ENCODE measurements around the gene PLOD1. TPM values are rescaled to one million over a fixed set of nuclear protein-coding genes. Genes with fewer than 3 reads are reported as not detected.

Gene PLOD1
- total and polyA plus RNA-seq, 2 of the 13 experiments (the other 11 are each of a cell fraction or from before 2014, with no cell fraction given), result 70.1 to 318 TPM

DNA sequence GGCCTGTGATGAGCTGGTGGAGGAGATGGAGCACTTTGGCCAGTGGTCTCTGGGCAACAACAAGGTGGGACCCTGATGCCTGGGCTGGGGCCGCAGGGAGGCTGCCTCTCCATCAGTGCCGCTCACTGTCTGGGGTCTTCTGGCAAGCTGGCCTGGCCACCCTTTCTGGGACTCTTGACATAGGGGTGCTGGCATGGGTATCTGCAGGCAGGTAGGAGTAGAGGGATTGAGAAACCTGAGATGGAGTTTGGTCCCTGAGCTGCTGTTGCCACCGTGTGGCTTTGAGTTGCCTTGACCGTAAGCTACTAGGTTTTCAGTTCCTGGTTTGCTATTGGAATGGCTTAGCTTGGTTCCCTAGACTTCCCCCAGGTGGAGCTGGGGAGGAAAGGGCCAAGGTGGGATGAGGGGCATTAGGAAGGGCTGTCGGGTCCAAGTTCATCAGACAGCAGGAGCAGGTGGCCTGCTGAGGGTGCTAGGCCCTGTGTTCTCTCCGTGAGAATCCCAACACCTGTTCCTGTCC, 32.6 kb downstream of the PLOD1 start (continued):
- TF ChIP-seq ZBTB4 (CRISPR knock-in tag; IDR thresholded peaks at IDR 0.05; ENCODE audit: borderline replicate concordance) (peak; percentile 71; the same call in 1 of the 2 replicates), ZNF30 (CRISPR knock-in tag; IDR thresholded peaks at IDR 0.05) (no peak), CENPT (CRISPR knock-in tag; IDR thresholded peaks at IDR 0.05; ENCODE audit: low read depth) (no peak), ZNF484 (CRISPR knock-in tag; IDR thresholded peaks at IDR 0.05; ENCODE audit: borderline replicate concordance, low read depth) (no peak), ZNF788 (CRISPR knock-in tag; IDR thresholded peaks at IDR 0.05; ENCODE audit: borderline replicate concordance) (peak; percentile 22; the same call in 1 of the 2 replicates), ZNF234 (CRISPR knock-in tag; conservative IDR thresholded peaks at IDR 0.05) (no peak), ZFP91 (CRISPR knock-in tag; IDR thresholded peaks at IDR 0.05; ENCODE audit: borderline replicate concordance) (peak; percentile 58; the same call in 1 of the 2 replicates), GATAD1 (CRISPR knock-in tag; IDR thresholded peaks at IDR 0.05) (0 out of 2 replicates have a peak, but pooled peaks have one; percentile 40), NR2F2 (IDR thresholded peaks at IDR 0.05; ENCODE audit: borderline replicate concordance, low read depth) (no peak), HNF4G (IDR thresholded peaks at IDR 0.05; ENCODE audit: borderline replicate concordance, low read depth, low read length) (peak; percentile 58; the same call in 1 of the 2 replicates), HNF4G (CRISPR knock-in tag; IDR thresholded peaks at IDR 0.05; ENCODE audit: borderline replicate concordance, low read depth) (no peak), ZNF816 (CRISPR knock-in tag; IDR thresholded peaks at IDR 0.05; ENCODE audit: borderline replicate concordance) (no peak), MIER2 (CRISPR knock-in tag; IDR thresholded peaks at IDR 0.05) (peak; percentile 61; the same call in 1 of the 2 replicates), SOX6 (IDR thresholded peaks at IDR 0.05) (no peak), SOX6 (CRISPR knock-in tag; IDR thresholded peaks at IDR 0.05) (0 out of 2 replicates have a peak, but pooled peaks have one; percentile 30), MYNN (CRISPR knock-in tag; IDR thresholded peaks at IDR 0.05; ENCODE audit: low read depth) (0 out of 2 replicates have a peak, but pooled peaks have one; percentile 38), MXI1 (IDR thresholded peaks at IDR 0.05; ENCODE audit: borderline replicate concordance, low read depth, low read length) (0 out of 3 replicates have a peak, but pooled peaks have one; percentile 21), ZNF138 (CRISPR knock-in tag; IDR thresholded peaks at IDR 0.05; ENCODE audit: low read depth) (no peak), ZBTB38 (CRISPR knock-in tag; IDR thresholded peaks at IDR 0.05) (no peak)
- TF ChIP-seq, protein P1, sequence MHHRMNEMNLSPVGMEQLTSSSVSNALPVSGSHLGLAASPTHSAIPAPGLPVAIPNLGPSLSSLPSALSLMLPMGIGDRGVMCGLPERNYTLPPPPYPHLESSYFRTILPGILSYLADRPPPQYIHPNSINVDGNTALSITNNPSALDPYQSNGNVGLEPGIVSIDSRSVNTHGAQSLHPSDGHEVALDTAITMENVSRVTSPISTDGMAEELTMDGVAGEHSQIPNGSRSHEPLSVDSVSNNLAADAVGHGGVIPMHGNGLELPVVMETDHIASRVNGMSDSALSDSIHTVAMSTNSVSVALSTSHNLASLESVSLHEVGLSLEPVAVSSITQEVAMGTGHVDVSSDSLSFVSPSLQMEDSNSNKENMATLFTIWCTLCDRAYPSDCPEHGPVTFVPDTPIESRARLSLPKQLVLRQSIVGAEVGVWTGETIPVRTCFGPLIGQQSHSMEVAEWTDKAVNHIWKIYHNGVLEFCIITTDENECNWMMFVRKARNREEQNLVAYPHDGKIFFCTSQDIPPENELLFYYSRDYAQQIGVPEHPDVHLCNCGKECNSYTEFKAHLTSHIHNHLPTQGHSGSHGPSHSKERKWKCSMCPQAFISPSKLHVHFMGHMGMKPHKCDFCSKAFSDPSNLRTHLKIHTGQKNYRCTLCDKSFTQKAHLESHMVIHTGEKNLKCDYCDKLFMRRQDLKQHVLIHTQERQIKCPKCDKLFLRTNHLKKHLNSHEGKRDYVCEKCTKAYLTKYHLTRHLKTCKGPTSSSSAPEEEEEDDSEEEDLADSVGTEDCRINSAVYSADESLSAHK (CRISPR knock-in tag; IDR thresholded peaks at IDR 0.05; ENCODE audit: borderline replicate concordance), result no peak
- TF ChIP-seq, protein P2, sequence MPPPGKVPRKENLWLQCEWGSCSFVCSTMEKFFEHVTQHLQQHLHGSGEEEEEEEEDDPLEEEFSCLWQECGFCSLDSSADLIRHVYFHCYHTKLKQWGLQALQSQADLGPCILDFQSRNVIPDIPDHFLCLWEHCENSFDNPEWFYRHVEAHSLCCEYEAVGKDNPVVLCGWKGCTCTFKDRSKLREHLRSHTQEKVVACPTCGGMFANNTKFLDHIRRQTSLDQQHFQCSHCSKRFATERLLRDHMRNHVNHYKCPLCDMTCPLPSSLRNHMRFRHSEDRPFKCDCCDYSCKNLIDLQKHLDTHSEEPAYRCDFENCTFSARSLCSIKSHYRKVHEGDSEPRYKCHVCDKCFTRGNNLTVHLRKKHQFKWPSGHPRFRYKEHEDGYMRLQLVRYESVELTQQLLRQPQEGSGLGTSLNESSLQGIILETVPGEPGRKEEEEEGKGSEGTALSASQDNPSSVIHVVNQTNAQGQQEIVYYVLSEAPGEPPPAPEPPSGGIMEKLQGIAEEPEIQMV (CRISPR knock-in tag; IDR thresholded peaks at IDR 0.05; ENCODE audit: low read depth), result 0 out of 2 replicates have a peak, but pooled peaks have one; percentile 26
